A673 (cell line): ENCODE results near the gene AADACL4.

Source experiments
- EZH2 ChIP-seq: fragments of 200-600 bp; sonication (generic); IDR thresholded peaks from 2 replicates; pipeline ENCODE4 v1.6.1; 2017; ENCODE audit warnings: borderline replicate concordance, low read depth, mild to moderate bottlenecking, mixed read lengths, antibody characterized with exemption, low read length; ENCODE audit not compliant: poor library complexity, severe bottlenecking
- TF ChIP-seq, protein P1 (sequence below): fragments of 300-800, 200-600 bp; sonication (generic); conservative IDR thresholded peaks from 2 replicates; pipeline ENCODE4 v1.5.1; 2017; ENCODE audit warnings: low read depth, mild to moderate bottlenecking, antibody characterized with exemption, low read length, moderate library complexity, mixed read lengths

DNA sequence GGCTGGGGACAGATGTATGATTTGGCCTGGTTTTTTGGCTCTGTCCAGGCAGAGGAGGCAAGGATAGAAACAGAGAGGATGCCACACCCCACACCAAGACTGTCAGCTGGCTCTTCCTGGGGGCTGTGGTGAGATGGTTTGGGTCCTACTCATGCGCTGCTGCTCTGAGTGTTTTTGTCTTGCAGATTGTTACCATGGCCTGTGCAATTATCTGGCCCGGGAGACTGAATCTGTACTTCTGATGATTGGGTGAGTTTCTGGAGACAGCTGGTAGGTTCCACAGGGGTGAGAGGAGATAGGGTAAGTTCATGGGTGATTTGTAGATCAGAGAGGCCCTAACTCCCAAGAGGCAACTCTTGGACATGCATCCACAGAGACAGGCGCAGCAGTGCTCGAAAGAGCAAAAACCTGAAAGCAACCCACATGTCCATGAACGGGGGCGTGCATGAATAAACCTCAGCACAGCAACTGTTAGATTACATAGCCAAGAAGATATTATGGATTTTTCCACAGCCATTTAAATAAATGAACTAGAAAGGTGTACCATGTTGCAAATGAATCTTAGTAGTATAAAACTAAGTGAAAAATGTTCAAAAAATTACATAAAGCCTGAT is 17.8 kb downstream of the AADACL4 start:
- TF ChIP-seq, protein P1, sequence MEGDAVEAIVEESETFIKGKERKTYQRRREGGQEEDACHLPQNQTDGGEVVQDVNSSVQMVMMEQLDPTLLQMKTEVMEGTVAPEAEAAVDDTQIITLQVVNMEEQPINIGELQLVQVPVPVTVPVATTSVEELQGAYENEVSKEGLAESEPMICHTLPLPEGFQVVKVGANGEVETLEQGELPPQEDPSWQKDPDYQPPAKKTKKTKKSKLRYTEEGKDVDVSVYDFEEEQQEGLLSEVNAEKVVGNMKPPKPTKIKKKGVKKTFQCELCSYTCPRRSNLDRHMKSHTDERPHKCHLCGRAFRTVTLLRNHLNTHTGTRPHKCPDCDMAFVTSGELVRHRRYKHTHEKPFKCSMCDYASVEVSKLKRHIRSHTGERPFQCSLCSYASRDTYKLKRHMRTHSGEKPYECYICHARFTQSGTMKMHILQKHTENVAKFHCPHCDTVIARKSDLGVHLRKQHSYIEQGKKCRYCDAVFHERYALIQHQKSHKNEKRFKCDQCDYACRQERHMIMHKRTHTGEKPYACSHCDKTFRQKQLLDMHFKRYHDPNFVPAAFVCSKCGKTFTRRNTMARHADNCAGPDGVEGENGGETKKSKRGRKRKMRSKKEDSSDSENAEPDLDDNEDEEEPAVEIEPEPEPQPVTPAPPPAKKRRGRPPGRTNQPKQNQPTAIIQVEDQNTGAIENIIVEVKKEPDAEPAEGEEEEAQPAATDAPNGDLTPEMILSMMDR: no peak
- no peak for TF ChIP-seq EZH2
